OCI-LY1 (cell line): ENCODE results near the gene DCLK1.

ENCODE experiments used
- H2AFZ ChIP-seq: fragments of 200-600 bp; sonication (generic), shearing (Covaris generic); 2 replicates; pipeline ENCODE4 v1.6.0; 2014; ENCODE audit warnings: antibody characterized with exemption, mild to moderate bottlenecking, low read length
- H3F3A ChIP-seq: fragments of 200-600 bp; sonication (generic), shearing (Covaris generic); 2 replicates; pipeline ENCODE4 v1.6.0; 2014; ENCODE audit warnings: mild to moderate bottlenecking, antibody characterized with exemption, low read length, moderate library complexity; ENCODE audit not compliant: insufficient read depth
- H3K27ac ChIP-seq: fragments of 200-600 bp; sonication (generic); 2 replicates; pipeline ENCODE4 v1.5.1; 2014; ENCODE audit warnings: low read length, mixed run types, mild to moderate bottlenecking, low read depth; ENCODE audit not compliant: poor library complexity, severe bottlenecking
- H3K27me3 ChIP-seq: fragments of 200-600 bp; sonication (generic); 2 replicates; pipeline ENCODE4 v1.6.0; 2014; ENCODE audit warnings: antibody characterized with exemption, mild to moderate bottlenecking, low read length, moderate library complexity; ENCODE audit not compliant: insufficient read depth
- H3K36me3 ChIP-seq: fragments of 200-600 bp; sonication (generic); 2 replicates; pipeline ENCODE4 v1.6.1; 2014; ENCODE audit warnings: mild to moderate bottlenecking, antibody characterized with exemption, low read length, moderate library complexity, mixed read lengths; ENCODE audit not compliant: insufficient read depth
- H3K4me1 ChIP-seq: fragments of 200-600 bp; sonication (generic); 2 replicates; pipeline ENCODE4 v1.5.1; 2014; ENCODE audit warnings: mild to moderate bottlenecking, low read length, moderate library complexity; ENCODE audit not compliant: insufficient read depth, severe bottlenecking
- H3K4me2 ChIP-seq: fragments of 200-600 bp; sonication (generic), shearing (Covaris generic); 2 replicates; pipeline ENCODE4 v1.6.1; 2014; ENCODE audit warnings: low read length
- H3K4me3 ChIP-seq: fragments of 200-600 bp; sonication (generic); 2 replicates; pipeline ENCODE4 v1.5.1; 2014; ENCODE audit warnings: low read length, low read depth, mild to moderate bottlenecking, mixed read lengths; ENCODE audit not compliant: poor library complexity, severe bottlenecking
- H3K79me2 ChIP-seq: fragments of 200-600 bp; shearing (Covaris generic); 2 replicates; pipeline ENCODE4 v1.6.1; 2016; ENCODE audit warnings: mixed run types, low read length, mixed read lengths; ENCODE audit not compliant: insufficient read depth
- H3K9ac ChIP-seq: fragments of 200-600 bp; sonication (generic), shearing (Covaris generic); 2 replicates; pipeline ENCODE4 v1.6.1; 2014; ENCODE audit warnings: mild to moderate bottlenecking, low read length, mixed read lengths
- H3K9me2 ChIP-seq: fragments of 200-600 bp; sonication (generic), shearing (Covaris generic); 2 replicates; pipeline ENCODE4 v1.6.1; 2014; ENCODE audit warnings: low read depth, mild to moderate bottlenecking, low read length, mixed read lengths
- H3K9me3 ChIP-seq: fragments of 200-600 bp; shearing (Covaris generic); 2 replicates; pipeline ENCODE4 v1.6.1; 2014; ENCODE audit warnings: low read length, mixed read lengths
- H4K20me1 ChIP-seq: fragments of 200-600 bp; sonication (generic), shearing (Covaris generic); 2 replicates; pipeline ENCODE4 v1.6.0; 2016; ENCODE audit warnings: mild to moderate bottlenecking, low read length; ENCODE audit not compliant: insufficient read depth
- EZH2 ChIP-seq: fragments of 200-600 bp; sonication (generic), shearing (Covaris generic); IDR thresholded peaks from 2 replicates; pipeline ENCODE4 v1.8.0; 2017; ENCODE audit warnings: borderline replicate concordance, mixed run types, mild to moderate bottlenecking, antibody characterized with exemption, low read length, moderate library complexity, mixed read lengths
- TF ChIP-seq, protein P1 (sequence below): fragments of 200-600 bp; sonication (generic), shearing (Covaris generic); IDR thresholded peaks from 2 replicates; pipeline ENCODE4 v1.5.1; 2017; ENCODE audit warnings: mild to moderate bottlenecking, antibody characterized with exemption, low read length, moderate library complexity, mixed read lengths

DCLK1 gene

DNA sequence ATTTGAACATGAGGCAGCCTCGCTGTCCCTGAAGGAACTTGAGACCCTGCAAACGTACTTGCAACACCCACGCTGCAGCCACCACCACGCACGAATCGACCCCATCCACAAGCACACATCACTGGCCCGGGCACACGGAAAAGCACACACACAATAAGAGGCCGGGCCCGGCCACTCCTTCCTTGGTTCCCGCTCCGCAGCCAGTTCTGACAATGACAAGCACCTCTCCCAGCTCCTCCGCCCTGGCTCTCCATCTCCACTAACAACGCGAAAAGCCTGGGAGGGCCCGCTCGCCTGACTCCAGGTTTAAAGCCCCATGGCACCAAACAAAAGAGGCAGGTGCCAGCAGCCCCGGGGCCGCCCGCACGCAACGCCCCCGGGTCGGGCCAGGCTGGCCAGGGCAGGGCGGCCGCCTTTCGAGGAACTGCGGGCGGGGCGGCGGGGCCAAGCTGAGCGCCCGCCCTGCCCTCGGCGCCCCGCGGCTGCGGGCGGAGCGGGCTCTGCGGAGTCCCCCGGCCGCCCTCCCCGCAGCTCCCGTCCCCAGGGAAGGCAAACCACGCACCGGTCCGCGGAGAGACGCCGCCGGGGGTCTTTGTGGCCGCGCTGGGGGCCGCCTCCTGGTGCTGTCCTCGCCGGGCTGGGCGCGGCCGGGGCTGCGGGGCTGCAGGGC, 495 bp downstream of the DCLK1 start:
- Histone ChIP-seq H2AFZ (no peak overlapping the region), H3K79me2 (no peaks in the 10 kb centered on the region), H3K27ac (no peak overlapping the region), H3K36me3 (no peaks in the 10 kb centered on the region), H4K20me1 (no peaks in the 10 kb centered on the region), H3K9ac (no peak overlapping the region), H3F3A (no peaks in the 10 kb centered on the region), H3K27me3 (no peaks in the 10 kb centered on the region), H3K4me3 (no peak overlapping the region), H3K9me2 (no peaks in the 10 kb centered on the region), H3K4me2 (no peak overlapping the region), H3K4me1 (no peaks in the 10 kb centered on the region), H3K9me3 (no peaks in the 10 kb centered on the region)
- TF ChIP-seq, protein P1, sequence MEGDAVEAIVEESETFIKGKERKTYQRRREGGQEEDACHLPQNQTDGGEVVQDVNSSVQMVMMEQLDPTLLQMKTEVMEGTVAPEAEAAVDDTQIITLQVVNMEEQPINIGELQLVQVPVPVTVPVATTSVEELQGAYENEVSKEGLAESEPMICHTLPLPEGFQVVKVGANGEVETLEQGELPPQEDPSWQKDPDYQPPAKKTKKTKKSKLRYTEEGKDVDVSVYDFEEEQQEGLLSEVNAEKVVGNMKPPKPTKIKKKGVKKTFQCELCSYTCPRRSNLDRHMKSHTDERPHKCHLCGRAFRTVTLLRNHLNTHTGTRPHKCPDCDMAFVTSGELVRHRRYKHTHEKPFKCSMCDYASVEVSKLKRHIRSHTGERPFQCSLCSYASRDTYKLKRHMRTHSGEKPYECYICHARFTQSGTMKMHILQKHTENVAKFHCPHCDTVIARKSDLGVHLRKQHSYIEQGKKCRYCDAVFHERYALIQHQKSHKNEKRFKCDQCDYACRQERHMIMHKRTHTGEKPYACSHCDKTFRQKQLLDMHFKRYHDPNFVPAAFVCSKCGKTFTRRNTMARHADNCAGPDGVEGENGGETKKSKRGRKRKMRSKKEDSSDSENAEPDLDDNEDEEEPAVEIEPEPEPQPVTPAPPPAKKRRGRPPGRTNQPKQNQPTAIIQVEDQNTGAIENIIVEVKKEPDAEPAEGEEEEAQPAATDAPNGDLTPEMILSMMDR = no peak

DNA sequence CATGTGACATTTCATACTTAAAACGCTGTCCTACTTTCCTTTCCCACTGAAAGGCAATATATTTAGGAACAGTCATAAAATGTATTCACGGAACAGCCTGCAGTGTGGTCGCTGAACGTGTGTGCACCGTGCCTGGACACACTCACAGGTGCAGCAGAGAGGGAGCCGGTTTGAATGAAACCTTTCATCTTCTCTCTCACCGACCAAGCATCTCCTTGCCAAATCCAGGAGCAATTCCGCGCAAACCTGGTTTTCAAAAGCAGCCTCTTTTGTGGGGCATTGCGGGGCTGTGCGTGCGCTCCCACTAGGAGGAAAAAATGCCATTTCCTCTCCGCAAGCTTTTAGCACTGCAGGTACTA, 1.0 kb downstream of the DCLK1 start:
- TF ChIP-seq EZH2 = no peak
- TF ChIP-seq, protein P1 = no peak
- H3K9me2 ChIP-seq = no peaks in the 10 kb centered on the region
- no peak overlapping the region for H3K4me2 ChIP-seq
- no peaks in the 10 kb centered on the region for H3K9me3 ChIP-seq
- no peak overlapping the region for H3K4me3 ChIP-seq
- H3K27ac ChIP-seq = no peak overlapping the region
- no peaks in the 10 kb centered on the region for H3K36me3 ChIP-seq
- H4K20me1 ChIP-seq = no peaks in the 10 kb centered on the region
- no peaks in the 10 kb centered on the region for H3K79me2 ChIP-seq
- no peak overlapping the region for H3K9ac ChIP-seq
- H3K27me3 ChIP-seq = no peaks in the 10 kb centered on the region
- H3F3A ChIP-seq = no peaks in the 10 kb centered on the region
- no peak overlapping the region for H2AFZ ChIP-seq
- H3K4me1 ChIP-seq = no peaks in the 10 kb centered on the region

DNA sequence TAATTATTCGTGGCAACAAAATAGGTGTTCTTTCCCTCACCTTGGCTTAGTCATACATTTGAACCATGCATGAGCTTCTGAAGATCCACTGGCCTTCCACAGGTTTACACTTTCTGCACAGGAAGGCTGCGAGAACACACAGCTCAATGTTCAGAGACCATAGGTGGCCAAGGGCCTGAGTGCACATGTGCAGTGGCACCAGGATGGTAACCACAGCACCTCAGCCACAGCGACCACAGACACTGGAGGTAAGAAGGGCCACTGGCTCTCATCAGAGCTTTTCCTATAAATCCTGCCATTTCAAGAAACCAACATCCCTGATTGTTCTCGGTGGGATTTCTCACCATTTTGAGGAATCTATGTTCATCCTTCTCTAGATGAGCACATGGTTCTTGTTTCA, 1.6 kb downstream of the DCLK1 start:
- no peaks in the 10 kb centered on the region for H3K9me2 ChIP-seq
- H3K79me2 ChIP-seq = no peaks in the 10 kb centered on the region
- TF ChIP-seq EZH2 = no peak
- TF ChIP-seq, protein P1 = no peak
- no peak overlapping the region for H3K4me3 ChIP-seq
- no peaks in the 10 kb centered on the region for H3K9me3 ChIP-seq
- no peak overlapping the region for H3K4me2 ChIP-seq
- no peak overlapping the region for H3K9ac ChIP-seq
- H3K36me3 ChIP-seq = no peaks in the 10 kb centered on the region
- H2AFZ ChIP-seq = no peak overlapping the region
- no peaks in the 10 kb centered on the region for H3K27me3 ChIP-seq
- no peaks in the 10 kb centered on the region for H4K20me1 ChIP-seq
- H3K27ac ChIP-seq = no peak overlapping the region
- H3K4me1 ChIP-seq = no peaks in the 10 kb centered on the region
- H3F3A ChIP-seq = no peaks in the 10 kb centered on the region
